ENCODE measurements around the gene VPS37C.

Gene VPS37C

GRCh38 chr11:61154528-61154927 lies 6.7 kb downstream of the VPS37C start:
- no peak for DNase-seq (ENCODE audit: low read depth in 3 of 3)

- DNase-seq (ENCODE audit: low read depth in 3 of 3), result no peak
Measured at GRCh38 chr11:61153593-61154095, 7.6 kb downstream of the VPS37C start.

- DNase-seq (ENCODE audit: low read depth in 3 of 3), result no peak
Measured at GRCh38 chr11:61152816-61153592, 8.2 kb downstream of the VPS37C start.

DNA sequence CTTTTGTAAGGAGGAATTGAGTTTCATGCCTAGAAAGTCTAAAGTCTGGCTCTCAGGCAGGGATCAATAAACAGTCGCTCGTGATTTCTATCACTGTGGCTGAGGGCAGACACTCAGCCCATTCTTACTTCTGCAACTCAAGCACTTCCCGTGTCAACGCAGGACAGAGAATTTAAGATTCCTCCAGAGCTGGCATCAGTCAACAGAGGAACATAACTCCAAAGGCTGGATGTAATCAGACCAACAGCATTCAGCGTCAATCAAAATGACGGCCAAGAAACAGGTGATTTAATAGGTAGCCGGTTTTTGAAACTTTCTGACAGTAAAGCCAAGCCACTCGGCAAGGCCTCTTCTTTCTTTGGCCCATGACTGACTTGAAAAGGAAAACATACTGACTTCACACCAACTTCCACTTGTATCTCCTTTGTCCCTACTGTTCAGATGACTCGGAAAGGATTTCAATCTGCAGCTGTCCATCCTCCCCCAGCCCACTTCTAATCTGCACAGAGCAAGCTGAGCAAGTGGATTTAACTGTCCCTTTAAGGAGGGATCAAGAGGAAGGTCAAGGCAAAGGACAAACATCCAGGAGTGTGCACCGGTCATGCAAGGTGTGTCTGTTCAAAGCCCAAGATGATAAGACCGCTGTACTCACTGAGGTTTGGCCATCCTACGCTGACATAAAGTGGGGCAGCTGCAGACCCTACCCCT lies 9.5 kb downstream of the VPS37C start:
- no peak for DNase-seq (ENCODE audit: low read depth in 3 of 3)

GRCh38 chr11:61150706-61151544 lies 10.3 kb downstream of the VPS37C start:
- DNase-seq (ENCODE audit: low read depth in 3 of 3), result no peak

DNA sequence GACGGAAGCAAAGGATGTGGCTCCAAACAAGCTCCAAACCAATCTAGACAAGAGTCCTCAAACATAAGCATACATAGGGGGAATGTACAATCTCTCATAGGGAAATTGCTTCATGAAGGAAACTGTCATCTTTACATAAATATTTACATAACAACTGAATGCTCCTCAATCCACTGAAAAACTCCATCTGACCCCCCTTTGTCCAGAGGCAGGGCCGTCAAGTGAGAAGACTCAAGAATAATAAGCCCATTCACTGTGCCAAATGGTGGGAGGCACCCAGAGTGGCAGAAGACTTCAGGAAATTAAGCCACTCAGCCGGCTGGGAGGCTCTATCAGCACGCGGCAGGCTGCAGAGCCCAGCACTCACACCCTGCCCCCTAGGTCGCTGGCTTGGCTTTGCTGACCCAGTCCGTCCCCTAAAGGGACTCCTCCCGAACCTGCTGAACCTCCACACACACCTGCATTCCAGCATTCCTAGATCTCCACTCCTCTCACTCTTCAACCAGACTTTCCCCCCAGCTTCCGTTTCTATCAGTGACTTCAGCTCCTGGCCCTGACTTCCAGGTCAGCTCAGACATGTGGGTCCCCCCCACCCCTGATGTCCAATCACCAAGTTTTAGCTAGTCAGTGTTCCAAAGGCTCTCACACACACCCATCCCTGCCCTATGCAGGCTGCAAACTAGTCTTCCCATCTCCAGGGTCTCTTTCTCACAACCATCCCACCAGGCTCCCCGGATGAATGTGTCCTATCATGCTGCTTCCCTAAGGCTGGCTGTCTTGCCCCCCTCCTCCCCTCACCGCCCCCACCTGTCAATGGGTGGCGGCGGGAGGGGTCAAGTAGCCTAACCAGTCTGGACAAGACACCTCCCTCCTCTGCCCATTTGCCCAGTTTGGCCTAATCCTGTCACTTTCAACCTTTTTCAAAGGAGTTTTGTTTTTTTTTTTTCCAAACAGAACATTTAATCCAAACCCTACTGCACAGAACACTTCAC lies 11.3 kb downstream of the VPS37C start:
- no peak for DNase-seq (ENCODE audit: low read depth in 3 of 3)

DNA sequence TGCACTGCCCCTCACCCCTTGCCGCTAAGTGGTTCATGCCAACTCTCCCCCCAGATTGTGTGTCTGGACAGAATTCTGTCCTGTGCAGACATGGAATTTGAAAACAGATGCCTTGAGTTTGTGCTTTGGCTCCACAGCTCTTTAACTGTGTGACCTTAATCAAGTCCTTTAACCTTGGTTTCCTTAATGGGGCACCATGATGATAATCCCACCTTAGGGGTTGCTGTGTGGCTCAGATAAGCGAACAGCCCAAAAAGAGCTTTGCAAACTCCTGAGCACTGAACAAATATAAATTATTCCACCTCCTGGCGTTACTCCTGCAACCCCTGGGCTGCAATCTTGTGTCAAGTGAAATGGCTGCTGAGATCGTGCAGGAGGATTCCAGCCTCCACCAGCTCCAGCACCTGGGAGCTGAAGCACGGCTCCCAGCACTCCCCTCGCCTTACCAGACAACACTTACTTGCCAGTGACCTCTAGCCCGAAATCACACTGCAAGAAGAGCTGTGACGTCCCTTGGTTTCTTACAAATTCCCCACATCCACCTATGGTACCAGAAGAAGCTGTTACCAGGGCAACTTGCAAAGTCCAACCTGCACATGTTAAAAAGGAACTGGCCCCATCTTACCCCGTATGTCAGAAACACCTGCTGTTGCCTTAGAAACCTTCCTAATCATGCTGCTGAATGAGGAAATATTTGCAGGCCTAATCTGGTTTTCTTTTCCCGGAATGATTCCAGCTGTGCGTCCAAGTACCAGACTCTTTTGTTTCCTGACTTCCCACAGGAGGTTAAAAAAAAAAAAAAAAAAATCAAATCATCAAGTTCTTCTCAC lies 13.2 kb downstream of the VPS37C start:
- DNase-seq (ENCODE audit: low read depth in 3 of 3), result no peak

GRCh38 chr11:61147271-61147670 lies 14.0 kb downstream of the VPS37C start:
- DNase-seq (ENCODE audit: low read depth in 3 of 3), result no peak

DNA sequence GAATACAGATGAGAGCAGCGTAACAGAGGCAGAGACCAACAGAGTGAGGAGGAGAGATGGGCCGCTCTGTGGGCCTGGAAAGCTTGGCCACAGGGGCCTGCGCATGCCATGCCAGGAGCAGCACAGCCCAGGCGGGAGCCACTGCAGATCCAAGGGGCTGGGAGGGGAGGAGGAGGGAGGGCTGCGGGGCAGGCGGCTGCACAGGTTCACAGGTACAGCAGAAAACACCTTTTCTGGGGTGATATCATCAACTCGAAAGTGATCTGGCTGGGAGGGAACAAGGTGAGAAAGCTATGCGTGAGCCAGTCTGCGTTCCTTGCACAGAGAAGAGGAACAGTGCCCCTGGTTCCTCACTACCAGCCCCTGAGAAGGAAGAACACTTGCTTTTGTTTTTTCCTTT lies 14.8 kb downstream of the VPS37C start:
- no peak for DNase-seq (ENCODE audit: low read depth in 3 of 3)

DNA sequence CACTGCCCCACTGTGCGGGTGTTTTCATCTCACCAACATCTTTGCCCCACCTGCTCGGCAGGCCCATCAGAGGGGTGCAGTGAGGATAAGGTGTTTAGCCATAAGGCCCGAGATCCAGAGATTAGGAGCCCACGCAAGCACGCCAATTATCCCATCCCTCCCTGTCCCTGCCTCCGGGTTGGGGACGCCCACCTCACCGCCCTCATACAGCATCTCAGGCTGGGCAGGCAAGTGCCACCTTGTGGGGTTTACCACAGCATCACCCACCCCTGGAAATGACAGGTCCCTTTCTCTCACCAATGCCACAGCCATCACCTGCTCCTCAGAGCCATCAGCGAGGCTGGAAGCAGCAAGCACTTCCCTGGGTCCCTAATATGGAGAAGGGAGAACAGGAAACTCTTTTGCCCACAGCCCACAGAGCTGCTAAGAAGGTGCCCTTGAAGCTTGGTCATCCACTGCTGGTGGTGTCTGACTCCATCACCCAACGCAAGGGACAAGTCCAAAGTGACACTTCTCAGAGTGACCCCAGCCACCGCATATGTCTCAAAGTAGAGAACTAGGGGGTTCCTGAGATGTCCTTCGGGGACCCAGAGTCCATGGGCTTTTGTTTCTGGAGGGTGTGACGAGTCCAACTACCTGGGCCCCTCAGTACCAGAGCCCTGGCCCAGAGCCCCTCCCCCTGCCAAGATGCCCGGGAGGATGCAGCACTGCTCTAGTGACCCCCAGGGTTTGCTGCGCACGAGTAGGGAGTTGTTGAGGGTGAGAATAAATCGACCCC lies 15.8 kb downstream of the VPS37C start:
- DNase-seq (ENCODE audit: low read depth in 3 of 3), result no peak

DNA sequence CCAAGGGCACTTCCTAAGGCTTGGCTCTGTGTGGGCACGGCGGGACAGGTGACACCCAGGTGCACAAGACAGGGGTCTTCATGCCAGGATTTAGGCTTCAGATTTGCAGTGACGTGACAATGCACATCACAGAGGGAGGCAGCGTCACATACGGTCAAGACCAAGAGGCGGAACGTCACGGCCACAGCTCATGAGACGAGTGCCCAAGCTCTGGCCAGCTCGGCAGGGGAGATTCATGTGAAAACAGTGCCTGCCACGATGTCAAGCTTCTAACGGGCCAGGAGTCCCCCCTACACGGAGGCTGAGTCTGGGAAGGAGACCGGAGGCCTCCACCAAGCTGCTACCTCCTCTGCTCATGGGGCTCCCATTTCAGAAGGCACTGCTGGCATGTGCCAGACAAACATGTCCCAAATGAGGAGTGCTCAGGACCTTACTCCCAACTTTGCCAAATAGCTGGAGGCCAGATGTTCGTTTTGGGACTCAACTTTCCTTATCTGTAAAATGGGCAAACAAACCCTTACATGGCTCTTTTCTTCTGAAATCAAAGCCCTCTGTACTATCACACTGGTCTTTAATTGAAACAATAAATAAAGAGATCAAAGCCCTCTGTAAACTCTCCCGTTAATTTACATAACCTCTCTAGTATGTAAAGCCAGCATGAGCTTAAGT lies 16.6 kb downstream of the VPS37C start:
- no peak for DNase-seq (ENCODE audit: low read depth in 3 of 3)

GRCh38 chr11:61142424-61142823 lies 18.8 kb downstream of the VPS37C start:
- no peak for DNase-seq (ENCODE audit: low read depth in 3 of 3)

DNA sequence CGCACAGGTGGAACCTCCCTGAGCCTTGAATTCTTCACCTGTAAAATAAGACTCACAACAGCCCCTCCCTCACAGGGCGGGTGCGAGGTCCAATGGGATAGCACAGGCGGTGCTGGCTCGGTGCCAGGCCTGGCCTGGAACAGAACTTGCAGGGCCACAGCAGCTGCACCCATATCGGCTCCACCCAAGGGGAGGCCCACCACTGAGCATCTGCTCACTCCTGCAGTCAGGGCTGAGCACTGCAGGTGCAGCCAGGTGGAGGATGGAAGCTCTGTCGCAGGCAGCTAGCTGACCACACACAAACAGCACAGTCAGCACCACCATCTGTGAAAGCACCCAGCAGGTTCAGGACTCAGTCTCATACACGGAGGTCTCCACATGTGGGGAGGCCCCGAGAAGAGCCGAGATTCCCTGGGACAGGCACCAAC lies 19.6 kb downstream of the VPS37C start:
- no peak for DNase-seq (ENCODE audit: low read depth in 3 of 3)

GRCh38 chr11:61140416-61140815 lies 20.8 kb downstream of the VPS37C start:
- no peak for DNase-seq (ENCODE audit: low read depth in 3 of 3)

DNA sequence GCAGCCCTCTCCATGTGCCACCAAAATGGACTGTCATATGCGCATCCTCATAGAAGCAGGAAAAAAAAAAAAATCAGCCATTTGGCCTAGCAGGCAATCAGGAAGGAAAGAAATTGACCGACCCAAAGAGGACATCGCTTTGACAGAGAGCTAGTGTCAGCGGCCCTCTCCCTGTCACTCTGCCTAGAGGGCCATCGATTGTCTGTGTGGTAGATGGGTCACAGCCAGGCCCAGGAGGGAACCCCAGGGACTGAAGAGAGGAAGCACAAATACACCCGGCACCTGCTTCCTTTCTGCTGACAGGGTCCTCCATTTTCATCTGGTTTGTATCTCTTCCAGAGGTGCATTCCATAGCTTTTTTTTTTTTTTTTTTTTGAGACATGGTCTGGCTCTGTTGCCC lies 21.8 kb downstream of the VPS37C start:
- DNase-seq (ENCODE audit: low read depth in 3 of 3), result no peak

- no peak for DNase-seq (ENCODE audit: low read depth in 3 of 3)
Measured at GRCh38 chr11:61138935-61139334, 22.3 kb downstream of the VPS37C start.

DNA sequence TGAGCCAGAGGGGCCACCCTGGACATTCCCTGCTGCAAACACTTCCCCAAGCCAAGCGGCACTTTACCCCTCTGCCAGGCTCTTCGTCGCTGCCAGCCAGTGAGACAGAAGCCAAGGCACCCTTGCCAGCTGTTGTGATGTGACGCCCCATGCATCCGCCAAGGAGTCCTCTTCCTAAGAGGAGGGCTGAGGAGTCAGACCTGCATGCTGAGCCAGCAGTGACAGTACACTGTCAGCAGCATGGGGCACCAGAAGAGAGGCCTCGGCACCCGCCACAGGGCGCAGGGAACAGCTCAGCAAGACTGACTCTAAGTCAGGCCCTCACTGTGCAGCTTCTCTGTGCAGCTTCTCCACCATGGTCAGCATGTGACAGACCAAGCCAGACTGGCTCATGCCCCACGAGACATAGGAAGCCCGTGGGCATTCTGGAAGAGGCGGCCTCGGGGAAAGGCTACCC lies 26.4 kb downstream of the VPS37C start:
- no peak for DNase-seq (ENCODE audit: low read depth in 3 of 3)

GRCh38 chr11:61133956-61134662 lies 27.1 kb downstream of the VPS37C start:
- DNase-seq (ENCODE audit: low read depth in 3 of 3), result no peak

All from stimulated activated CD4-positive, alpha-beta T cell treated with anti-CD3 and anti-CD28 coated beads, TNF-alpha, amount 100 ng/mL, for 4 hours (primary cell).